Measurements from ENCODE around the gene PRND.
"Not testable (repeated sequence)": the region's sequence is repeated elsewhere in the genome, so short reads cannot be mapped to it uniquely, and the experiment has no call there.

PRND gene

GRCh38 chr20:4737857-4738627 is 16.3 kb downstream of the PRND start:
- no peak for DNase-seq (ENCODE audit: low read depth, low spot score)

- peak; percentile 38 for DNase-seq (ENCODE audit: low read depth, low spot score)
Measured at GRCh38 chr20:4740774-4741431, 19.2 kb downstream of the PRND start.

- no peak for DNase-seq (ENCODE audit: low read depth, low spot score)
Measured at GRCh38 chr20:4748847-4749246, 27.1 kb downstream of the PRND start.

- no peak for DNase-seq (ENCODE audit: low read depth, low spot score)
Measured at GRCh38 chr20:4749326-4749725, 27.6 kb downstream of the PRND start.

- no peak for DNase-seq (ENCODE audit: low read depth, low spot score)
Measured at GRCh38 chr20:4750381-4750780, 28.7 kb downstream of the PRND start.

- DNase-seq (ENCODE audit: low read depth, low spot score), result not testable (repeated sequence)
Measured at GRCh38 chr20:4759100-4759884, 37.6 kb downstream of the PRND start.

- DNase-seq (ENCODE audit: low read depth, low spot score), result no peak
Measured at GRCh38 chr20:4763261-4763660, 41.6 kb downstream of the PRND start.

GRCh38 chr20:4763723-4764510 is 42.2 kb downstream of the PRND start:
- no peak for DNase-seq (ENCODE audit: low read depth, low spot score)

GRCh38 chr20:4764805-4765204 is 43.1 kb downstream of the PRND start:
- no peak for DNase-seq (ENCODE audit: low read depth, low spot score)

- no peak for DNase-seq (ENCODE audit: low read depth, low spot score)
Measured at GRCh38 chr20:4765681-4766080, 44.0 kb downstream of the PRND start.

- no peak for DNase-seq (ENCODE audit: low read depth, low spot score)
Measured at GRCh38 chr20:4766631-4767030, 44.9 kb downstream of the PRND start.

- DNase-seq (ENCODE audit: low read depth, low spot score), result no peak
Measured at GRCh38 chr20:4767084-4767483, 45.4 kb downstream of the PRND start.

GRCh38 chr20:4769328-4769727 is 47.6 kb downstream of the PRND start:
- no peak for DNase-seq (ENCODE audit: low read depth, low spot score)

- DNase-seq (ENCODE audit: low read depth, low spot score), result no peak
Measured at GRCh38 chr20:4770026-4770425, 48.3 kb downstream of the PRND start.

GRCh38 chr20:4771004-4771403 is 49.3 kb downstream of the PRND start:
- no peak for DNase-seq (ENCODE audit: low read depth, low spot score)

GRCh38 chr20:4772132-4772531 is 50.4 kb downstream of the PRND start:
- no peak for DNase-seq (ENCODE audit: low read depth, low spot score)

GRCh38 chr20:4773014-4773413 is 51.3 kb downstream of the PRND start:
- not testable (repeated sequence) for DNase-seq (ENCODE audit: low read depth, low spot score)

- DNase-seq (ENCODE audit: low read depth, low spot score), result no peak
Measured at GRCh38 chr20:4773736-4774135, 52.0 kb downstream of the PRND start.

- no peak for DNase-seq (ENCODE audit: low read depth, low spot score)
Measured at GRCh38 chr20:4774207-4774606, 52.5 kb downstream of the PRND start.

- DNase-seq (ENCODE audit: low read depth, low spot score), result no peak
Measured at GRCh38 chr20:4775322-4776078, 53.8 kb downstream of the PRND start.

GRCh38 chr20:4776079-4776630 is 54.4 kb downstream of the PRND start:
- DNase-seq (ENCODE audit: low read depth, low spot score), result no peak

Measured in activated naive CD8-positive, alpha-beta T cell treated with anti-CD3 and anti-CD28 coated beads, Interleukin-2, amount 50 U/mL, for 16 hours (primary cell).